Amygdala (tissue), 56 donors: Measurements from ENCODE around the gene OR7A10.
"Not testable (repeated sequence)": the region's sequence is repeated elsewhere in the genome, so short reads cannot be mapped to it uniquely, and the experiment has no call there.

Source experiments
- DNase-seq, 56 donors: peaks; one replicate each; lab custom pipeline; 2025; lab: John Stamatoyannopoulos, UW

The OR7A10 gene

GRCh38 chr19:14796021-14796420 lies 52.7 kb downstream of the OR7A10 start:
- DNase-seq, result no peak

GRCh38 chr19:14795078-14795721 lies 53.5 kb downstream of the OR7A10 start:
- DNase-seq, result no peak

- not testable (repeated sequence) for DNase-seq
Measured at GRCh38 chr19:14792250-14792649, 56.5 kb downstream of the OR7A10 start.
